ENCODE data around the gene MTA1.

DNA sequence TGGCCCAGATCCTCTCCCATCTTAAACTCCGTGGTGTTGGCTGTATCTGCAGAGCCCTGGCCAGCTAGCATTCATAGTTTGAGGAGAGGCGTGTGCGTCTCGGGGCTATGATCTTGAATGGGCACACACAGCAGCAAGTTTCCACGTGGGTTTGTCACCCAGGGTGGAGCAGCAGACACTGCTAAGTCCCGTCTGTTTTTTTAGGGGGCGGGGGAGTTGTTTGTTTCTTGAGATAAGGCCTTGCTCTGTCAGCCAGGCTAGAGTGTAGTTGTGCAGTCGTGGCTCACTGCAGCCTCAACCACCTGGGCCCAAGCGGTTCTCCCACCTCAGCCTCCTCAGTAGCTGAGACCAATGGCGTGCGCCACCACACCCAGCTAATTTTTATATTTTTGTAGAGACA, 41.4 kb upstream of the MTA1 start:
- no peak for TF ChIP-seq POLR2AphosphoS5 (IDR thresholded peaks at IDR 0.05; ENCODE audit: low read depth, low read length)
- no peak for TF ChIP-seq POLR2A (IDR thresholded peaks at IDR 0.05; ENCODE audit: low read depth, low read length)
